GM12878 (cell line): ENCODE measurements around the gene SEC24C.

Experiments
- ATF3 ChIP-seq: IDR thresholded peaks from 2 replicates; pipeline ENCODE4 v1.6.1; 2011; ENCODE audit warnings: low read depth, mild to moderate bottlenecking, low read length, moderate library complexity, borderline replicate concordance; ENCODE audit errors: extremely low read depth
- CBFB ChIP-seq: IDR thresholded peaks from 2 replicates; pipeline ENCODE4 v1.6.1; 2016; ENCODE audit warnings: antibody characterized with exemption, low read depth
- CREB1 ChIP-seq: IDR thresholded peaks from 2 replicates; pipeline ENCODE4 v1.6.1; 2012; ENCODE audit warnings: low read depth, mild to moderate bottlenecking, inconsistent platforms
- CTCF ChIP-seq, 3 experiments: IDR thresholded peaks in 2 of 3; conservative IDR thresholded peaks in 1 of 3; 2 replicates each; pipeline ENCODE4 v1.5.1; 2011; ENCODE audit warnings: low read depth in 3 of 3, low read length in 3 of 3, mild to moderate bottlenecking in 3 of 3, control low read depth in 2 of 3, moderate library complexity in 2 of 3, inconsistent platforms in 1 of 3, mixed read lengths in 1 of 3; ENCODE audit not compliant: control insufficient read depth in 2 of 3, insufficient read depth in 1 of 3; ENCODE audit errors: extremely low read depth in 1 of 3
- CUX1 ChIP-seq: IDR thresholded peaks from 2 replicates; pipeline ENCODE4 v1.6.1; 2012; ENCODE audit warnings: improper control_type of control experiment, low read depth, low read length; ENCODE audit not compliant: insufficient replicate concordance
- FOXK2 ChIP-seq: fragments of 450-650 bp; IDR thresholded peaks from 2 replicates; pipeline ENCODE4 v1.6.1; 2017; ENCODE audit warnings: mild to moderate bottlenecking, moderate library complexity
- MEF2B ChIP-seq: fragments of 450-650 bp; IDR thresholded peaks from 2 replicates; pipeline ENCODE4 v1.6.1; 2018; ENCODE audit warnings: mild to moderate bottlenecking, moderate library complexity; ENCODE audit not compliant: partially characterized antibody, poor library complexity, severe bottlenecking
- RAD21 ChIP-seq: IDR thresholded peaks from 2 replicates; pipeline ENCODE4 v1.6.1; 2011; ENCODE audit warnings: mild to moderate bottlenecking, low read depth, low read length, moderate library complexity; ENCODE audit not compliant: insufficient read depth
- SP1 ChIP-seq: IDR thresholded peaks from one replicate; pipeline ENCODE4 v1.6.1; 2011; ENCODE audit warnings: low read depth, low read length

- TF ChIP-seq ATF3 (no peak), SP1 (no peak), CUX1 (no peak), RAD21 (no peak), MEF2B (no peak), CTCF (IDR thresholded peaks at IDR 0.05 in 2 of 3, conservative IDR thresholded peaks at IDR 0.05 in 1 of 3; ENCODE audit: control insufficient read depth in 2 of 3, extremely low read depth in 1 of 3, insufficient read depth in 1 of 3, low read depth in 3 of 3, low read length in 3 of 3) (no peak), CBFB (no peak), FOXK2 (no peak), CREB1 (no peak)
Measured at GRCh38 chr10:73809061-73809818, 65.1 kb downstream of the SEC24C start.
